ENCODE results near the gene ROM1.
A peak's percentile ranks its signal among the peaks of the same experiment; 100 is the strongest.
"Not testable (repeated sequence)": the region's sequence is repeated elsewhere in the genome, so short reads cannot be mapped to it uniquely, and the experiment has no call there.

The ROM1 gene

DNA sequence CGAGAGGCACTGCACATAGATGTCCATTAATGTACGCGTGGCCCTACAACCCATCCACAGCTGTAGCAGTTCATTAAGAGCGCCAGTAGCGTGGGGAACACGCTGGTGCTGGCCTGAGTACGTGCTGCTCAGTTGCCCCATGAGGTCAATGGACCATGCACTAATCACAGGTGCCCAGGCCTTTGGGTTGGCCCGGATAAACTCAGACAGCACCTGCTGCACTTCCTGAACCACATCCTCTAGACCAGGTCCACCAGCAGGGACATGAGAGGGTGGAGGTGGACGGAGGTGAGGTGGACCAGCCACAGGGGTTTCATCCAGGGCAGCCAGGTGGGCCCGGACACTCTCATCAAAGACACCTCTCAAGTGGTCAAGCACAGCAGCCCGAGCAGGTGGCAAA is 36.4 kb downstream of the ROM1 start:
- no peak for DNase-seq (ENCODE audit: low read depth)

DNA sequence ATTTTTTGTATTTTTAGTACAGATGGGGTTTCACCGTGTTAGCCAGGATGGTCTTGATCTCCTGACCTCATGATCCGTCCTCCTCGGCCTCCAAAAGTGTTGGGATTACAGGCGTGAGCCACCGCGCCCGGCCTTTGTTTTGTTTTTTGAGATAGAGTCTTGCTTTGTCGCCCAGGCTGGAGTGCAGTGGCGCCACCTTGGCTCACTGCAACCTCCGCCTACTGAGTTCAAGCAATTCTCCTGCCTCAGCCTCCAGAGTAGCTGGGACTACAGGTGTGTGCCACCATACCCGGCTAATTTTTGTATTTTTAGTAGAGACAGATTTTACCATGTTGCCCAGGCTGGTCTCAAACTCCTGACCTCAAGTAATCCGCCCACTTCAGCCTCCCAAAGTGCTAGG is 37.2 kb downstream of the ROM1 start:
- DNase-seq (ENCODE audit: low read depth), result not testable (repeated sequence)

DNA sequence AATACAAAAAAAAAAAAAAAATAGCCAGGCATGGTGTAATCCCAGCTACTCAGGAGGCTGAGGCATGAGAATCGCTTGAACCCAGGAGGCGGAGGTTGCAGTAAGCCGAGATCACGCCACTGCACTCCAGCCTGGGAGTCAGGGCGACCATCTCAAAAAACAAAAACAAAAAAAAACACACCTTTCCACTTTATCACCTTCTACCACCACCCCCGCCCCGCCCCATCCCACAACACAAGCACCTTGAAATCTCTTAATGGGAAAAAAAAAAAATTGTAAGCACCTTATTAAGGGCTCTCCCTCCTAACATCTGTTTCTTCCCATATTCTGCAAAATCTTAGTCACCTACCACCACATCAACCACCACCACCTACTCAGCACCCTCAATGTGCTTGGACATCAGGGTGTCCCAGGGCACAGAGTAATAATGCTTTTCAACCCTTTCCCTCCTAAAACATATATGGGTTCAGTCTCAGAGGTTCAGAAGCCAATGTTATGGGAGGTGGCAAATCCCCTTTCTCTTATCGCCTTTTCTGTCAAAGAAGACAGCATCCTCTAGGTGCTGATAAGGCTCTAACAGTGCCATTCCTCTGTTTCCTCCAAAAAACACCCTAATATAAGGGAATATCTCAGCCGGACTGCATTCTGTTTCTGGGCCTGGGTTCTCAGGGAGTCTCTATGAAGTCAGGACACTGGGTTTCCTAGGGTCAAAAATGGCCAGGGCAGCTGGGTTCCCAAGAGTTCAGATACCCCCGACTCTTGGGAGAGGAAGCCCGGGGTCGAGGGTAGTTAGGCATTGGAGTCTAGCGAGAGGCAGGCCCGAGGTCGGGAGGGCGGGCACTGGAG is 39.3 kb downstream of the ROM1 start:
- no peak for DNase-seq (ENCODE audit: low read depth)

DNA sequence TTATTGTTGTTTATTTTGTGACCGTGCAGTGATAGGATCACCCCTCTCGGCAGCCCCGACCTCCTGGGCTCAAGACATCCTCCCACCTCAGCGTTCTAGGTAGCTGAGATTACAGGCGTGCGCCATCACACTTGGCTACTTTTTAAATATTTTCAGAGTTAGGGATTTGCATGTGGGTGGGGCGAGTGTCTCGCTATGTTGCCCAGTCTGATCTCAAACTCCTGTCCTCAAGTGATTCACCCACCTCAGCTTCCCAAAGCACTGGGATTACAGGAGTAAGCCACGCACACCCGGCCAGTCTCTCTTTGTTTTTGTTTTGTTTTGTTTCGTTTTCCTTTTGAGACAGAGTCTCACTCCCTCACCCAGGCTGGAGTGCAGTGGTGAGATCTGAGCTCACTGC is 41.2 kb downstream of the ROM1 start:
- no peak for DNase-seq (ENCODE audit: low read depth)

DNA sequence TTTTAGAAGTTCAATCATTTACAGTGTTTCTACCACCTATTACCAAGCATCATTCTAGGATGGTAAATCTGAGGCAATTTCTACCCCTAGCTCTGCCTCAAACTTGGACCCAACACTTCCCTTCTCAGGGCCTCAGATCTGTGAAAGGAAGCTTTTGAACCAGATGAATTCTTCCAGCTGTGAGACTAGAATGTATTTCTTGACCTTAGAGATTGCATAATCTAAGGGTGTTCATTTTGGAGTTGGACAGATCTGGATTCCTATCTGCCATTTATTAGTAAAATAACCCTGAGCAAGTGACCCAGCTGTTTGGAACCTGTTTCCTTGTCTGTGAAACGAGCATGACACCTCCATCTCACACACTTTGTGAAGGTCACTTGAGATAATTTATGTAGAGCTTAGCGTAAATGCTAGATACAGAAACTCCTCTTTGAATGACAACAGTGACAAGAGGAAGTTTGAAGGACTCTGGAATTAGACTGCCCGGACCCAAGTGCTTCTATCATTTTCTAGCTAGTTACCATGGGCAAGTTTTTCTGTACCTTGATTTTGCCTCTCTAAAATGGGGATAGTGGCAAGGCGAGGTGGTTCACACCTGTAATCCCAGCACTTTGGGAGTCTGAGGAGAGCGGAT is 43.9 kb downstream of the ROM1 start:
- no peak for DNase-seq (ENCODE audit: low read depth)

DNA sequence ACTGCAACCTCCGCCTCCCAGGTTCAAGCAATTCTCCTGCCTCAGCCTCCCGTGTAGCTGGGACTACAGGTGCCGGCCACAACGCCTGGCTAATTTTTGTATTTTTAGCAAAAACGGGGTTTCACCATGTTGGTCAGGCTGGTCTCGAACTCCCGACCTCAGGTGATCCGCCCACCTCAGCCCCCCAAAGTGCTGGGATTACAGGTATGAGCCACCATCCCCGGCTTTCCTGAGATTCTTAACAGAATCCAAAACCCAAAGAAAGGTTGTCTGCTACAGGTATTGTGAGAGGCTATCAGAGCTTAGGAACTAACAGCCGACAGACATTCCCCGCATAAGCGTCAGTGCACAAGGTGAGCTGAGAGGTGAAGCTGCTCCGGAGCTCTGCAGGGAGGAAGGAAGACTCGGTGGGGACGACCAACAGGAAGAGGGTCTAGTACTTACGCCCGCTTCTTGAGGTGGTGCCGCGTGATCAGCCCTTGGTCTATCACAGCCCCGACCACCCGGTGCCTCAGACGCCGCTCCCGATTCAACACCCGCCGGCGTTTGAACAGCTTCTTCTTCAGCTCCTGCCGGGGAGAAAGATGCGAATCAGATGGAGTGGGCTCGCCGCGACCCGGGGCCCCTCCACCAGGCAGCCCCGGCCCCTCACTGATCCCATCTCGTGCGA is 51.5 kb downstream of the ROM1 start:
- peak; percentile 22 for DNase-seq (ENCODE audit: low read depth)

Measured in stimulated activated CD8-positive, alpha-beta memory T cell treated with anti-CD3 and anti-CD28 coated beads, Interleukin-15, amount 100 ng/mL, for 24 hours (primary cell).